HFFc6 (cell line): Measurements from ENCODE around the gene KLHL29. TPM values are rescaled to one million over a fixed set of nuclear protein-coding genes. Genes with fewer than 3 reads are reported as not detected.
"Not testable (repeated sequence)": the region's sequence is repeated elsewhere in the genome, so short reads cannot be mapped to it uniquely, and the experiment has no call there.

Experiments used
- DNase-seq: peaks from one replicate; pipeline ENCODE4 v3.0.0-alpha.2; 2018
- H3K27ac Mint-ChIP-seq: 2 replicates; pipeline ENCODE4 v1.8.0; 2020; ENCODE audit warnings: mild to moderate bottlenecking, mixed read lengths
- H3K27me3 Mint-ChIP-seq: 2 replicates; pipeline ENCODE4 v1.8.0; 2021; ENCODE audit warnings: mild to moderate bottlenecking, moderate library complexity, mixed read lengths; ENCODE audit not compliant: insufficient read depth
- H3K36me3 Mint-ChIP-seq: 2 replicates; pipeline ENCODE4 v1.8.0; 2021; ENCODE audit warnings: low read depth, mixed read lengths
- H3K4me1 Mint-ChIP-seq: 2 replicates; pipeline ENCODE4 v1.8.0; 2020; ENCODE audit warnings: low read depth, mixed read lengths
- H3K4me3 Mint-ChIP-seq: 2 replicates; pipeline ENCODE4 v1.8.0; 2020; ENCODE audit warnings: mild to moderate bottlenecking, moderate library complexity, mixed read lengths
- H3K9me3 Mint-ChIP-seq: 2 replicates; pipeline ENCODE4 v1.8.0; 2020; ENCODE audit warnings: mild to moderate bottlenecking, mixed read lengths
- CTCF ChIP-seq: fragments of 200-600 bp; sonication (generic); IDR thresholded peaks from 2 replicates; pipeline ENCODE4 v1.5.0; 2021; ENCODE audit warnings: antibody characterized with exemption, mild to moderate bottlenecking
- total RNA-seq, 6 experiments: library from RNA; stranded (reverse); fragmentation: NEBNext Ultra II Directional; extraction: Animal tissue kit (Norgen Biotek cat#: 25700); gene quantifications; 2 replicates in 1 of 6; 3 replicates in 5 of 6; pipeline ENCODE4 v1.2.3, GENCODE V29; 2021

KLHL29 gene
- total RNA-seq, 6 experiments from 2014 or later: 7.4 to 9.7 (median 8.6) TPM

GRCh38 chr2:23347471-23348092, 37.4 kb upstream of the KLHL29 start:
- Mint-ChIP-seq H3K27ac (no peak overlapping the region), H3K4me1 (no peaks in the 10 kb centered on the region), H3K27me3 (peaks cover 18% of the 10 kb centered on the region), H3K4me3 (no peak overlapping the region), H3K9me3 (no peaks in the 10 kb centered on the region), H3K36me3 (no peaks in the 10 kb centered on the region)
- no peak for TF ChIP-seq CTCF
- DNase-seq: no peak

GRCh38 chr2:23348093-23348481, 36.9 kb upstream of the KLHL29 start:
- peaks cover 18% of the 10 kb centered on the region for H3K27me3 Mint-ChIP-seq
- not testable (repeated sequence) for H3K4me1 Mint-ChIP-seq, H3K9me3 Mint-ChIP-seq, H3K36me3 Mint-ChIP-seq, H3K27ac Mint-ChIP-seq, DNase-seq, H3K4me3 Mint-ChIP-seq

- Mint-ChIP-seq H3K9me3 (no peaks in the 10 kb centered on the region), H3K4me3 (no peak overlapping the region), H3K27ac (no peak overlapping the region), H3K36me3 (no peaks in the 10 kb centered on the region), H3K27me3 (peaks cover 23% of the 10 kb centered on the region), H3K4me1 (no peaks in the 10 kb centered on the region)
- DNase-seq: no peak
- no peak for TF ChIP-seq CTCF
These were observed 35.5 kb upstream of the KLHL29 start for GRCh38 chr2:23349508-23349907.

- Mint-ChIP-seq H3K36me3 (no peaks in the 10 kb centered on the region), H3K4me3 (no peak overlapping the region), H3K27me3 (peaks cover 18% of the 10 kb centered on the region)
These were observed 34.8 kb upstream of the KLHL29 start for GRCh38 chr2:23350041-23350791.

GRCh38 chr2:23350792-23351355, 34.1 kb upstream of the KLHL29 start:
- Mint-ChIP-seq H3K27ac (no peak overlapping the region), H3K4me3 (no peak overlapping the region), H3K9me3 (no peaks in the 10 kb centered on the region), H3K4me1 (no peaks in the 10 kb centered on the region), H3K27me3 (peaks cover 13% of the 10 kb centered on the region), H3K36me3 (no peaks in the 10 kb centered on the region)
- no peak for DNase-seq
- TF ChIP-seq CTCF: no peak

More at GRCh38 chr2:23350041-23350791, 34.8 kb upstream of the KLHL29 start:
- no peak for DNase-seq
- H3K9me3 Mint-ChIP-seq: no peaks in the 10 kb centered on the region
- no peaks in the 10 kb centered on the region for H3K4me1 Mint-ChIP-seq
- H3K27ac Mint-ChIP-seq: no peak overlapping the region
- no peak for TF ChIP-seq CTCF
